ENCODE measurements around the gene WDR59. TPM values are rescaled to one million over a fixed set of nuclear protein-coding genes. Genes with fewer than 3 reads are reported as not detected.

WDR59 gene
- total and polyA plus RNA-seq, 2 experiments from 2014 or later: 38.7 to 54.5 TPM

DNA sequence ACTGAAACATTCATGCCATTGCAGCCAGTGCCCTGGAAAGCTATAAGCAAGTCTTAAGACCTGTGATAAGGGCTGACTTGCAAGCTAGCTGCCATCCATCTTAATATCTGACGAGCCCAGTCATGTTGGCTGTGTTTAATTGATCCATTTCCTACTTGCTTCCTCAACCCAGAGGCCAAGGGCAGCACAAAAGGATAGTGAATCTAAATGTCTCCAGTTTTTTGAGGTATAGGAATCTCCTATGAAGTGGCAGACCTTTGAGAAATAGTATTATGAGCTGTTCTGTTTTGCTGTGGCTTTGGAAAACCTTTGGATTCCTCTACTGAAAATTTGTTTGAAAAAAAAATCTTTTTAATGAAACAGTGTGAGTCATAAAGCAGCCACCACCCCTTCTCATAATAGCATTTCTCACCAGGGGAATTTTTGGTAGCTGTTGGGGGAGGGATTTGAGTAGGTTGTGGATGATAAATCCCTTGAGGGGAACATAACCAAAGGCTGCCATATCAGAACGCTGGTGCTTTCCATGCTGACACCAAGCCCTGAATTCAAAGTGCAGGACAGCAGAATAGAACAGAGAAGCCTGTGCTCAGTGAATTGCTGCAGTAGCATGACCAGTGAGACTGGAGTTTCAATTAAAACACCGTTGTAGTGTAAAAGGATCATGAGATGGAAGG, 26.8 kb upstream of the WDR59 start (continued):
- TF ChIP-seq, protein P1, sequence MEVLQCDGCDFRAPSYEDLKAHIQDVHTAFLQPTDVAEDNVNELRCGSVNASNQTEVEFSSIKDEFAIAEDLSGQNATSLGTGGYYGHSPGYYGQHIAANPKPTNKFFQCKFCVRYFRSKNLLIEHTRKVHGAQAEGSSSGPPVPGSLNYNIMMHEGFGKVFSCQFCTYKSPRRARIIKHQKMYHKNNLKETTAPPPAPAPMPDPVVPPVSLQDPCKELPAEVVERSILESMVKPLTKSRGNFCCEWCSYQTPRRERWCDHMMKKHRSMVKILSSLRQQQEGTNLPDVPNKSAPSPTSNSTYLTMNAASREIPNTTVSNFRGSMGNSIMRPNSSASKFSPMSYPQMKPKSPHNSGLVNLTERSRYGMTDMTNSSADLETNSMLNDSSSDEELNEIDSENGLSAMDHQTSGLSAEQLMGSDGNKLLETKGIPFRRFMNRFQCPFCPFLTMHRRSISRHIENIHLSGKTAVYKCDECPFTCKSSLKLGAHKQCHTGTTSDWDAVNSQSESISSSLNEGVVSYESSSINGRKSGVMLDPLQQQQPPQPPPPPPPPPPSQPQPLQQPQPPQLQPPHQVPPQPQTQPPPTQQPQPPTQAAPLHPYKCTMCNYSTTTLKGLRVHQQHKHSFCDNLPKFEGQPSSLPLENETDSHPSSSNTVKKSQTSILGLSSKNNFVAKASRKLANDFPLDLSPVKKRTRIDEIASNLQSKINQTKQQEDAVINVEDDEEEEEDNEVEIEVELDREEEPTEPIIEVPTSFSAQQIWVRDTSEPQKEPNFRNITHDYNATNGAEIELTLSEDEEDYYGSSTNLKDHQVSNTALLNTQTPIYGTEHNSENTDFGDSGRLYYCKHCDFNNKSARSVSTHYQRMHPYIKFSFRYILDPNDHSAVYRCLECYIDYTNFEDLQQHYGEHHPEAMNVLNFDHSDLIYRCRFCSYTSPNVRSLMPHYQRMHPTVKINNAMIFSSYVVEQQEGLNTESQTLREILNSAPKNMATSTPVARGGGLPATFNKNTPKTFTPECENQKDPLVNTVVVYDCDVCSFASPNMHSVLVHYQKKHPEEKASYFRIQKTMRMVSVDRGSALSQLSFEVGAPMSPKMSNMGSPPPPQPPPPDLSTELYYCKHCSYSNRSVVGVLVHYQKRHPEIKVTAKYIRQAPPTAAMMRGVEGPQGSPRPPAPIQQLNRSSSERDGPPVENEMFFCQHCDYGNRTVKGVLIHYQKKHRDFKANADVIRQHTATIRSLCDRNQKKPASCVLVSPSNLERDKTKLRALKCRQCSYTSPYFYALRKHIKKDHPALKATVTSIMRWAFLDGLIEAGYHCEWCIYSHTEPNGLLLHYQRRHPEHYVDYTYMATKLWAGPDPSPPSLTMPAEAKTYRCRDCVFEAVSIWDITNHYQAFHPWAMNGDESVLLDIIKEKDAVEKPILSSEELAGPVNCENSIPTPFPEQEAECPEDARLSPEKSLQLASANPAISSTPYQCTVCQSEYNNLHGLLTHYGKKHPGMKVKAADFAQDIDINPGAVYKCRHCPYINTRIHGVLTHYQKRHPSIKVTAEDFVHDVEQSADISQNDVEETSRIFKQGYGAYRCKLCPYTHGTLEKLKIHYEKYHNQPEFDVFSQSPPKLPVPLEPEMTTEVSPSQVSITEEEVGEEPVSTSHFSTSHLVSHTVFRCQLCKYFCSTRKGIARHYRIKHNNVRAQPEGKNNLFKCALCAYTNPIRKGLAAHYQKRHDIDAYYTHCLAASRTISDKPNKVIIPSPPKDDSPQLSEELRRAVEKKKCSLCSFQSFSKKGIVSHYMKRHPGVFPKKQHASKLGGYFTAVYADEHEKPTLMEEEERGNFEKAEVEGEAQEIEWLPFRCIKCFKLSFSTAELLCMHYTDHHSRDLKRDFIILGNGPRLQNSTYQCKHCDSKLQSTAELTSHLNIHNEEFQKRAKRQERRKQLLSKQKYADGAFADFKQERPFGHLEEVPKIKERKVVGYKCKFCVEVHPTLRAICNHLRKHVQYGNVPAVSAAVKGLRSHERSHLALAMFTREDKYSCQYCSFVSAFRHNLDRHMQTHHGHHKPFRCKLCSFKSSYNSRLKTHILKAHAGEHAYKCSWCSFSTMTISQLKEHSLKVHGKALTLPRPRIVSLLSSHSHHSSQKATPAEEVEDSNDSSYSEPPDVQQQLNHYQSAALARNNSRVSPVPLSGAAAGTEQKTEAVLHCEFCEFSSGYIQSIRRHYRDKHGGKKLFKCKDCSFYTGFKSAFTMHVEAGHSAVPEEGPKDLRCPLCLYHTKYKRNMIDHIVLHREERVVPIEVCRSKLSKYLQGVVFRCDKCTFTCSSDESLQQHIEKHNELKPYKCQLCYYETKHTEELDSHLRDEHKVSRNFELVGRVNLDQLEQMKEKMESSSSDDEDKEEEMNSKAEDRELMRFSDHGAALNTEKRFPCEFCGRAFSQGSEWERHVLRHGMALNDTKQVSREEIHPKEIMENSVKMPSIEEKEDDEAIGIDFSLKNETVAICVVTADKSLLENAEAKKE (CRISPR knock-in tag; IDR thresholded peaks at IDR 0.05): no peak
- TF ChIP-seq ZNF331 (CRISPR knock-in tag; IDR thresholded peaks at IDR 0.05; ENCODE audit: low read depth): no peak
- TF ChIP-seq EZH2phosphoT487 (IDR thresholded peaks at IDR 0.05; ENCODE audit: unreplicated experiment): no peak
- no peak for TF ChIP-seq JUNB (IDR thresholded peaks at IDR 0.05; ENCODE audit: unreplicated experiment)

DNA sequence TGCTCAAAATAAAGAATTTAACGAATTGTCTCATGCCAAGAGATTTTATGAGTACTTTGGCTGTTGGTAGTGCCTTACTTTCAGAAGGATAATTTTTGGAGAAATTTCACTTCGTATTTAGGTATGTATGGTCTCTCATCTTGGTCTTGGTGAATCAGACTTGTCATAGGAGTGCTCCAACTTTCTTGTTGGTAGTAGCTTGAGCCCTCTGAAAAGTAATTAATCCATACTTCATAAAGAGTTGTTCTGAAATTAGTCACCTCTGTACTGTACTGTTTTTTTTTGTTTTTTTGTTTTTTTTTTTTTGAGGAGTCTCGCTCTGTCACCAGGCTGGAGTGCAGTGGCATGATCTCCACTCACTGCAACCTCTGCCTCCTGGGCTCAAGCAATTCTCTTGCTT, 25.5 kb upstream of the WDR59 start:
- Histone ChIP-seq H3K27ac (ENCODE audit: low read depth) (no peak overlapping the region), H3K4me1 (ENCODE audit: insufficient read depth) (peaks cover 19% of the 10 kb centered on the region), H3K27me3 (ENCODE audit: insufficient read depth) (no peaks in the 10 kb centered on the region), H4K20me1 (replicated peaks; ENCODE audit: insufficient read depth) (peaks cover 48% of the 10 kb centered on the region), H3K4me3 (no peak overlapping the region), H3F3A (replicated peaks; ENCODE audit: low read depth) (peaks cover 9% of the 10 kb centered on the region; the same call in 1 of the 2 replicates), H2AFZ (no peak overlapping the region), H3K36me3 (ENCODE audit: insufficient read depth) (no peaks in the 10 kb centered on the region), H3K4me2 (no peak overlapping the region), H3K79me2 (replicated peaks; ENCODE audit: insufficient read depth) (peaks cover 100% of the 10 kb centered on the region), H3K9me2 (ENCODE audit: insufficient read depth) (no peaks in the 10 kb centered on the region)
- H3K4me1 Mint-ChIP-seq: peaks cover 16% of the 10 kb centered on the region
- ATAC-seq (no peak), DNase-seq (ENCODE audit: low spot score) (no peak)
- no peak overlapping the region for H3K27ac Mint-ChIP-seq
- H3K36me3 Mint-ChIP-seq (ENCODE audit: low read depth): peaks cover 10% of the 10 kb centered on the region; the same call in 2 of the 3 replicates
- no peak overlapping the region for H3K4me3 Mint-ChIP-seq
- H3K9me3 Mint-ChIP-seq: no peaks in the 10 kb centered on the region
- H3K27me3 Mint-ChIP-seq (ENCODE audit: insufficient read depth, low read depth, poor library complexity): peaks cover 2% of the 10 kb centered on the region
- TF ChIP-seq, protein P2, sequence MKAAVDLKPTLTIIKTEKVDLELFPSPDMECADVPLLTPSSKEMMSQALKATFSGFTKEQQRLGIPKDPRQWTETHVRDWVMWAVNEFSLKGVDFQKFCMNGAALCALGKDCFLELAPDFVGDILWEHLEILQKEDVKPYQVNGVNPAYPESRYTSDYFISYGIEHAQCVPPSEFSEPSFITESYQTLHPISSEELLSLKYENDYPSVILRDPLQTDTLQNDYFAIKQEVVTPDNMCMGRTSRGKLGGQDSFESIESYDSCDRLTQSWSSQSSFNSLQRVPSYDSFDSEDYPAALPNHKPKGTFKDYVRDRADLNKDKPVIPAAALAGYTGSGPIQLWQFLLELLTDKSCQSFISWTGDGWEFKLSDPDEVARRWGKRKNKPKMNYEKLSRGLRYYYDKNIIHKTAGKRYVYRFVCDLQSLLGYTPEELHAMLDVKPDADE (IDR thresholded peaks at IDR 0.05): no peak
- TF ChIP-seq, protein P1 (CRISPR knock-in tag; IDR thresholded peaks at IDR 0.05): no peak
- TF ChIP-seq ZNF331 (CRISPR knock-in tag; IDR thresholded peaks at IDR 0.05; ENCODE audit: low read depth) (no peak), ZNF114 (CRISPR knock-in tag; IDR thresholded peaks at IDR 0.05) (no peak), EZH2phosphoT487 (IDR thresholded peaks at IDR 0.05; ENCODE audit: unreplicated experiment) (no peak), STAT1 (IDR thresholded peaks at IDR 0.05; ENCODE audit: unreplicated experiment) (no peak), POLR2AphosphoS5 (IDR thresholded peaks at IDR 0.05; ENCODE audit: low read depth) (no peak)
